Left kidney (tissue), 2 donors: ENCODE data around the gene TCIRG1. TPM values are rescaled to one million over a fixed set of nuclear protein-coding genes. Genes with fewer than 3 reads are reported as not detected.

Experiments used
- DNase-seq: peaks from one replicate; pipeline ENCODE4 v3.0.0-alpha.2; 2013
- polyA plus RNA-seq: library from polyadenylated mRNA; unstranded; fragments of 120-200 nt; gene quantifications from one replicate; pipeline ENCODE4 v1.2.1, GENCODE V29; 2013; ENCODE audit not compliant: insufficient read length

Gene TCIRG1
- polyA plus RNA-seq, 1 donor = 16.7 TPM

DNA sequence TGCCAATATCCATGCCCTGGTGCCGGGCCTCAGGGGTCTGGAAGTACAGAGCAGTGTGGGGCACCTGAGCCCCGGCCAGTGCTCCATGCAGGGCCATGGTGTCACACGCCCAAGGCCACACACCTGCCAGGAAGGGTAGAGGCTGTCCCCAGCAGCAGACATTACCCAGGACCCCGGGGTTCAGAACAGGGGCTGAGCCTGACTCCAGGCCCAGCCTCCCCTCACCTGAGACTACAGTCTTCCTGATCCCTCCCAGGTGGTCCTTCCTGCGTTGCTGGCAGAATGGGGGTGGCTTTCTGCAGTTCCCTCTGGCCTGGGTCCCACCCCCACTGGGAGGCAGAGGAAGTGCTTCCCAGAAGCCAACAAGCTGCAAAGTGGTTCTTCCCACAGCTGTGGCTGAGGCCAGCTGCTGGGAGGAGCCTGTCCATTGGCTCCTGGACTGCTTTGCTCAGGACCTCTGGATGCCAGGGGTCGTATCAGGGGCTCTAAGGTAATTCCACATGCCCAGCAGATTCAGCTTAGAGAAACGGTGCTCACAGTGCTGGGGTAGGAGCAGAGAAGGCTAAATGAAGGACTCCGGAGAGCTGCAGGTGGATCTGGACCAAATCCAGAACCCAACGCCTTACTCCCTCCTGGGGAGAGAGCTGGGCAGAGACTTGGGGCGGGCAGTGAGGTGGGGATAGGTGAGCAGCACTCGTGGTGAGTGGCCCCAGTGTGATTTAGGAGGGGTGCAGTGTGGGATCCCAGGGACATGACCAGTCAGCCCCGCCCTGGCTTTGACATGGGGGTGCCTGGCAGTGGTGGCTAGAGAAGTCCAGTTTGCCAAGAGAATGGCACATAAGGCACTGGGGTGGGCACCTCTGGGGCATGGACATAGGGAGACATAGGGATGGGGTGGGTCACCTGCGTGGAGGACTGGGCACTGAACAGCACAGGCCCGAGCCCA, 12.6 kb downstream of the TCIRG1 start:
- no peak for DNase-seq

DNA sequence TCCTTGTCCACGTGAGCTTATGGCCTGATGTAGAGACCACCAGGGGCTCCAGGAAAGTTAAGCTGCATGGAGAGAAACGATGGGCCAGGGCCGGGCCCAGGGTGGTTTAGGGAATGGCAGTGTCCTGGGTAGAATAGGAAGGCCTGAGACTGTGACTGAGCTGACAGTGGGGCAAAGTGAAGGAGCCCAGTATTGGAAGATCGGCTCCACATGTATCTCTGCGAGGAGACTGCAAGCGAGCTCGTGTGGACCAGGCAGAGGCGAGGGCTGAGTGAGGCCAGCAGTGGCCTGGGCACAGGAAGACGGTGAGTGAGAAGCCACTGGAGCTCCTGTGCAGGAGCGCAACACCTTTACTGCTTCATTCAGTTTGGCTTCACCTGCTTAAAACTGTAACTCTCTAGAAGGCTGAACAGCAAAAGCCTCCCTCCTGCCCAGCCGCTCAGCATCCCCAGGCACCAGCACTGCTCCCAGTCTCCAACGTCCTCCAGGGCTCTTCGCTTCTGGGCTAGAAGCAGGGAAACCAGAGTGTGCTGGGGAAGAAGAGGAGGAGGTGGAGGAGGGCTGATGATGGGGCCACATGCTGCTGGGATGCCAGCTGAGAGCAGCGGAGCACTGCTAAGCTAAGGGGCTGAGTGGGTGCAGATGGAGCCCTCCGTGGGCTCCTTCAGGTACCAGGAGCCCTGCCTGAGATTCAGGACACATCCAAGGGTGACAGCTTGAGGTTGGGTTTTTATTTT, 13.5 kb downstream of the TCIRG1 start:
- DNase-seq = no peak

DNA sequence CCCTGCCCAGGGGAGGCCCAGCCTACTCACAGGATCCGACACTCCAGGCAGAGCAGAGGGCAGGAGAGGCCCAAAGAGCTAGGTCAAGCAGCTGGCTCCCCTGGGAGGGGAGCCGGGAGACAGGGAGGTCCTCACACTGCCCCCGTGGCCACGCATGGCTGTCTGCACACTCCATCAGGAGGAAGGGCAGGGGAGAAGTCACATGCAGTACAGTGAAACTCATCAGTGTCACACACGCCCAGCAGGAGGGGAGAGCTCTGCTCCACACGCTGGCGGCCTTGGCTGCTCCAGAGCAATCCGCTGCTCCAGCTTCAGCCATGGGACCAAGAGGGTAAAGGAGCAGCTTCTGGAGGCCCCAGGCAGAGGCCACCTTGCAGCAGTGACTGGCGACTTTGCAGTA, 14.3 kb downstream of the TCIRG1 start:
- DNase-seq = no peak

DNA sequence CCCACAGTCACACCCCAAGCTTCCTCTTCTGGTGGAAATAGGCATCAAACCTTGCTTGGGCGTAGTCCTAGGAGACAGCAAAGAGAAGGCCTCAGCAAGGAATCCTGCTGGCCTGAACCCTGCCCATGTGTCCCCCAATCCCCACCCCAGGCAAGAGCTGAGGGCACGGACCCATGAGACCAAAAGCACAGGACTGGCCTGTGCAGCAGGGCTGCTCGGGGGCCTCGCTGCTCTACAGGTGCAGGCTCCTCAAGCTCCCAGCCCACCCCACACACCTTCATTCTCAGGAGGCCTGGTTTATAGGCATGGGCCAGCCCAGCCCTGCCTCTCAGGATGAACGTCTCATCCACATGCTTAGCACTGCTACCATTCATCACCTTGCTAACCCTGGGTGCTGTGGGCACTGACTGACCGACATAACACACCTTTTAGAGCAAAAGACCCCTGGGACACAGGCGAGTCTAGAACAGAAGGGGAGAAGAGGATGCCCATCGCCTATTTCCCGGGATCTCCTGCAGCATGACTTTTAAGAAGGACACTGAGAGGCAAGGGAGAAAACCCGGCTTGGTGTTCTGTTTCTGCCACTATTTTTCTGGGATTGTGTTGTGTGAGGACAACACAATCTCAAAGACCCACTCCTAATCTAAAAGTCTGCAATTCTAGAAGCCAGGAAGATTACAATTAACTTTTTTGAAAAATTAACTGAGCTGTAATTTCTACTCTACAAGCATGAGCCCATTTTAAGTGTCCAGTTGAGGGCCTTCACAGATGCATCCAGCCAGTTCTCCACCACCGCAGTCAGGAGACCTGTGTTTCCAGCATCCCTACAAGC, 15.4 kb downstream of the TCIRG1 start:
- DNase-seq = no peak

DNA sequence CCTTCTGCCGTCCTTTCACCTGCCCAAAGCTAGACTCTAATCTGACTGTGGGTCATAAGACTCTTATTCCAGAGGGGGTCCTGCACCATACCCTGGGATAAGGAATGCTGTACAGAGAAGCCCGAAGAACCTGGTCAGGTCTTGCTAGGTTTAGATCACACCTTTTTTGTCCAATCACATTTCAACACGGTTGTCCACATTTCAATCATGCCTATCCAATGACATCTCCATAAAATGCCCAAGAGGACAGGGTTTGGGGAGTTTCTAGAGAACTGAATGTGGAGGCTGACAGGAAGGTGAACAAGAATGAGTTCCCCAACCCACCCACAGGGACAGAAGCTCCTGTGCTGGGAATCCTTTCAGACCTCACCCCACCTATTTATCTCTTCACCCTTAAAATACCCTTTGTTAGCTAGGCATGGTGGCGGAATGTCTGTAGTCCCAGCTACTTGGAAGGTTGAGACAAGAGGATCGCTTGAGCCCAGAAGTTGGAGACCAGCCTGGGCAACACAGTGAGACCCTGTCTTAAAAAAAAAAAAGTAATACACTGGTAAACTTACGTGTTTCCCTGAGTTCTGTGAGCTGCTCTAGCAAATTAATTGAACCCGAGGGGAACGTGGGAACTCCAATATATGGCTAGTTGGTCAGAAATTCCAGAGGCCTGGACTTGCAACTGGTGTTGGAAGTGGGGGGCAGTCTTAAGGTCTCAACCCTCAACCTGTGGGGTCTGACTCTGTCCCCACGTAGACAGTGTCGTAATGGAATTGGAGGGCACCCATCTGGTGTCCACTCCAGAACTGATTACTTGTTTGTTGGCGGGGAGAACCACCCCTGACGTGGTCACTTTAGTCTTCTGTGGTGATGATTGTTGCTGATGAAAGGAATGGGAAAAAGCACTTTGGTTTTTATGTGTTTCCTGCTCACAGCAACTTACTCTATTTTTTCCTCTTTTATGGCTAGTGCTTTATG, 17.8 kb downstream of the TCIRG1 start:
- no peak for DNase-seq

DNA sequence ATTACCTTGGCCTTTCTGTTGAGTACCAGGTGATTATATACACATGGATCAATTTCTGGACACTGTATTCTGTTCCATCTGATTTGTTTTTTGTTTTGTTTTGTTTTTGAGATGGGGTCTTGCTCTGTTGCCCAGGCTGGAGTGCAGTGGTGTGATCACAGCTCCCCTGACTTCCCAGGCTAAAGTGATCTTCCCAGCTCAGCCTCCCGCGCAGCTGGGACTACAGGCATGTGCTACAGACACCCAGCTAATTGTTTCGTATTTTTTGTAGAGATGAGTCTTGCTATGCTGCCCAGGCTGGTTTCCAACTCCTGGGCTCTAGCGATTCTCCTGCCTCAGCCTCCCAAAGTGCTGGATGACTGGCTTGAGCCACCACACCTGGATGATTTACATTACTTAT, 19.0 kb downstream of the TCIRG1 start:
- DNase-seq = no peak

DNA sequence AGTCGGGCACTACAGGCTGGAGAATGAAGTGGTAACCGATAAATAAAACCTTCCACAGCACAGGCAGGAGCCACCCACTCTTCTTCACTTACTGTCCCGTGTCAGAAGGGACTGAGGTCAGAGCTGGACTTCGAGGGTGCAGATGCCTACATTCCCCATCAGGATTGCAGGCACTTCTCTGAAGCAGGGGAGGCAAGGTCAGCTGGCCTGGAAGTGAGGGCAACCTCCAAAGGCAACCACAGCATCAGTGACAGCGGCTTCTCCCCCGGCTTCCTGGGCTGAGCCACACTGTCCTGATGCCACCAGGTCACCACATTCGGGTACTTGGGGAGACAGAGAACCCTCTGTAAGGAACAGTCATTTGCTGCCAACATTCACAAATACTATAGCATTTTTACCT, 22.7 kb downstream of the TCIRG1 start:
- DNase-seq = no peak

DNA sequence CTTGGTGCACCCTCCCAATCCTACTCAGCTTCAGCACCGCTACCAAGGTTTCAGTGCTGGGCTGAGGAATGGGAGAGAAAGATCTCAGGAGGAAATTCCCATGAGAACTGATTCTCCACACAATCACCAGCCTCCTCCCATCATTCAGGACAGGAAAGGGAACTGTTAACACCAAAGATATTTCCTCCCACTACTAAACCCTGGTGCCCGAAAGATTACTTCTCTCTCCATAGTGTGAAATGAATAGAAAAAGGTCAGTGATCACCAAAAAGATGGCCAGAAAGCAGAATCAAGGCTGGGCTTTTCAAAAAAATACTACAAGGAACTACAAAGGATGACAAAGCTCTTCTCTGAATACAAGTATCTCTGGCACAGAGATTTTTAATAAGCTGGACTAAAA, 26.1 kb downstream of the TCIRG1 start:
- DNase-seq = no peak

DNA sequence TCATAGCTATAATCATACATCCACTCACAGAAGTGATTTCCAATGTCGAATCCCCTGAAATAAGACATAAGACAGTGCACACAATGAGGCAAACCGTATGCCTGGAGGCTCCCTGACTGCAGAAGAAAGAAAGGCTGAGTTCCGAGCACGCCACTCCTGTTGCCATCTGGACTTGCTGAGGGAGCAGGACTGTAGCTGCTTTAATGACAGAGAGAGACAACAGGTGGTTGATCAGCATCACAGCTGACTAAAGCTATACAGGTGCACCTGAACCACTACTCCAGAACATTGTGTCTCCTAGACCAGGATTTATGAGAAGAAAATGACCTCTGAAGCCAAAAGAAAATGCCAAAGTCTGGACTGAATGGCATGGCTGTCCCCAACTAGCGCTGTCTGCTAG, 27.0 kb downstream of the TCIRG1 start:
- DNase-seq = no peak

DNA sequence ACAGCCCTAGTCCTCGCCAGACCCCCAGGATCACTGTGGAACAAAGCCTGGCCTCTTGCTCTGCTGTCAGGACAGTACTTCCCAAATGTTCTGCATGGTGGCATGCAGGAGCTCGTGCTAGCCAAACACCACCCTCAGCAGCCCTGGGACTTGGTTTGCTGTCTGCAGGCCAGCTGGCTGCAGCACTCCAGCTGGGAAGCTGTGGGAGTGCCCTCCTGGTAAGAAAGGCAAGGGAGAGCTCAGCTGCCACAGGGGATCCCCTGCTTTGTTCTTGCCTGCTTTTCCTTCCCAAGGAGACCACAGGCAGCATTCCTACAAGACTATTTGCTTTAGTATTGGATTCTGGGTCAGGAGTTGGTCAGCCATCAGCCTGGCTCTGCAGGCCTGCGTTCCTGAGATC, 27.9 kb downstream of the TCIRG1 start:
- no peak for DNase-seq

DNA sequence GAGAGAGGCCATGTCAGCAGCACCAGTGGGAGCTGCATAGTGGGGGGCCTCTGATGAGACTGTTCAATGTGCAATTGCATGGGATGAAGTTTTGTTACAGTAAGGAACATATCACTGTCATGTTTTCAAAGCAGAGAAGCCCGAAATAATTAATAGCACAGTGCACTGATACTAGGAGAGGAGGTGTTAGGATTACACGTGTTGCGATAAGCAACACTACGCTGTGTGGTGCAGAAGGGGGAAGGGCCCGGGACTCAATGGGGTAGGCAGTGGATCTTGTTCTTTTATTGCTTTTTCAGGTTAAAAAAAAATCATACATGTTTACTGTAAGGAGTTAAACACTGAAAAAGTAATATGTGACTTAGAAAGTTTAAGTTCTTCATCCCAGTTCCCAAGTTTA, 29.2 kb downstream of the TCIRG1 start:
- DNase-seq = no peak

DNA sequence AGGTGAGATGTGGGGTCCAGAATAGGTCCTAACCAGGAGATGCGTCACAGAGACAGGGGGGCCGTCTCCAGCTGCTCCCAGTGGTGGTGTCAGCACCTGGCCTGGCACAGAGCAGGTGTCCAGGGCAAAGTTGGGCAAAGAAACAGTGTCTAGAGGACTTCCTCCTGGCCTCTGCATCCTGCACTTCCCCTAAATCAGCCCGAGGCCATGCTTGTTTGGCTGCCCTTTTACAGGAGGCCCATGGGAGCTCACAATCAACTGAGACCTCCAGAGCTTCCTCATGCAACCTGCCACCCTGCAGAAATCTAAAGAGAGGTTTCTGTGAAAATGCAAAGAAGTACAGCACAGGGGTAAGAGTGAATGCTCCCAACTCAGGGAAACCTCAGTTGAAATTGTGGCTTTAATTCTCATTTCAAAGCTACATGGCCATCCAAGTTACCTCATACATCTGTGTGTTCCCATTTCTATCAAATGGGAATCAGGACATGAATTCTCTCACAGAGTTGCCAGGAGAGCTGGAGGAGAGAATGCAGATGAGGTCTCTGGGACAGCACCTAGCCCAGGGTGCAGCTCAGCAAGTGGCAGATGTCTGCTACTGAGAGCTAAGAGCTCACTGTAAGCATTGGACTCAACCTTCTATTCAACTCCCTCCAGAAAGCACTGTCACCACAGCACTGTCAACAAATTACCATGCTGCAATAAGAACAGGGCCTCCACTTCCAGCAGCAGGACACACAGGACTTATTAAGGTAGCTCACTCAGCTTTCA, 32.6 kb downstream of the TCIRG1 start:
- DNase-seq = no peak

DNA sequence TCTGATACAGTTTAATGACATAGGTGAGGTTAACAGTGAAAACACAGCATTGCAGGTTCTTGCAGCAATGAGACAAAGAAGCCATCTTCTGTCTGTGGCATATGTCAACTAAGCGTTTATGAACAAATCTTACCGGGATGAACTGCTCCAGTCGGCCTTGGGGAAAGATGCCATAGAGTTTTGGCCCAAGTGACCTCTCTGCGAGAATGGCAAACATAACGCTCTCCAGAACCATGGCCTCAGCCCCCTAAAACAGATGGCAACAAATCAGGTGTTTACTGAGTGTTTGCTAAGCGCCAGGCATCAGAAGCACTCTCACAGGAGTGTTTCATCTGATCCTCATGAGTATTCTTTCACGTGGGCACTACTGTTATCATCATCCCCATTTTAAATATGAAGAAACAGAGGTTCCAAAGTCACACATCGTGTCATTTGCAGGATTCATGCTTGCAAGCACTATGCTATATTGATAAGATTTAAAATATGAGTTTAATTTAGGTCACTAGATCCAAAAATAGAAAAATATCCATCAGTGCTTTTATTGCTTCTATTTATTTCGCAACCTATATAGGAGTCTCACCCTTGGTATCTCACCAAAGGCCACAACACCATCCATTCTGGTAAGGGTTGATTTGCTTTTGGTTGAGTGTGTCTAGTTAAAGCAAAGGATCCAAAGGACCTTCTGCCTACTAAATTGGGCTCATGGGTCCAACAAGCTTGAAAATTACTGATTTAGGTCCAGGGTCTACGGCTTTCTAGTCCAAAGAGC, 35.9 kb downstream of the TCIRG1 start:
- no peak for DNase-seq

DNA sequence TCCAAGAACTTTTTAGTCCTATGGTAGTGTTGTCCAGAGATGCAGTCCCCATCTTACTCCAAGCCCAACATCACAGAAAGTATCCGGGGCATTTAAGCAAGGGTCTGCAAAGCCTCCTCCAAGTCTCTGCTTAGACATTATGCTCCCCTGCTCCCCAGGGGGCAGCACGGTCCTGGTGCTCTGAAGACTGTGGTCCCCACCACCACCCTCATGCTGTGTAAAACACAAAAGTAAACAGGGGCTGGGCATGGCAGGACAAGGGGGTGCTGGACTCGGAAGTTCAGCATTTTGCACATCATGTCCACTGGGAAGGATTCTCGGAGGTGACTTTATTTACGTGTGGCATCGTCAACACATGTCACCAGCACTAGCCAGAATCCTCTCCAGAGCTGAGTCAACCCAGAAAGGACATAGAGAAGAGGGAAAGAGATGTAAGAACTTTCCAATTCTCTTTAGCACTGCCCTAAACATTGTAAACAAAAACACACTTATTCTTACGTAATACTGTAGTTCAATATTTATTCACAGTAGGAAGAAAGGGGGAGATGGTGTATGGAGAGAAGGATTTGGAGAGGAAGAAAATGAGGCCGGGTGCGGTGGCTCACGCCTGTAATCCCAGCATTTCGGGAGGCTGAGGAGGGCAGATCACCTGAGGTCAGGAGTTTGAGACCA, 37.7 kb downstream of the TCIRG1 start:
- DNase-seq = no peak

DNA sequence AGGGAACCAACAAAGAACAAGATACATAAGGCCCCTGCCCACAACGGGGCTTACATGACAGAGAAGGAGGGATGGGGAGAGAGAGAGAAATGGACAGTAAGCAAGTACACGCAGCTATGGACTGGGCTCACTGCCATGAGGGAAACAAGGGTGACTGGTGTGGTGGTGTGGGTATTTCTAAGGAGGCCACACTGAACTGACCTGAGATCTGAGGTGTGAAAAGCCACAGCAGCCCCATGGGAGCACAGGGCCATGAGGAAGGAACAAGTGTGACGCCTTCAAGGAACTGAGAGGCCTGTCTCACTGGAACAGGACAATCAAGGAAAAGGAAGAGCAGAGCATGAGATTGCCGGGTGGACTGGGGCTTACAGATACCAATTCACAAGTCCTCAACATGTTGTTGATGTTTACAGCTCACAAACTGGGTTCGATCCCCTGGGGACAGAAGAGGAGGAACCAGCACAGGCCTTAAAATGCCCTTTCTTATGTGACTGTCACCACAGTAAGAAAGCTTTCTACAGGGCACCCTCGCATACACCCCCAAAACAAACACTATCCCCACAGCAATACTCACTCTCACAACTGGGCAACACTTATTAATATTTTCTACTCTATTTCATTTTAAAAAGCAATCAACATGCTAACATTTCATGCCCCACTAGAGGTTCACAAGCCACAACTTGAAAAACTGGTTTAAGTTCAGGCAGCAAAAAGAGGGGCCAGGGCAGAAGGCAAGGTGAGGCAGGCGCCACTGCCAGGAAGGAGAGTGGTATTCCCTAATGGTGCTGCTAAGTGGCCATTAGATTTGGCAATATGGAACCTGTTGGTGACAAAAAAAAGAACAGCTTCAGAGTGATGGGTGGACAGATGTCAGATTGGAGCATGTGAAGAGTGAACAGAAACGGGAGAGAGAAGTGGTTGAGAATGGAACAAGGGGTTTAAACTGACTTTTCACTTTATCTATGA, 39.1 kb downstream of the TCIRG1 start:
- no peak for DNase-seq

DNA sequence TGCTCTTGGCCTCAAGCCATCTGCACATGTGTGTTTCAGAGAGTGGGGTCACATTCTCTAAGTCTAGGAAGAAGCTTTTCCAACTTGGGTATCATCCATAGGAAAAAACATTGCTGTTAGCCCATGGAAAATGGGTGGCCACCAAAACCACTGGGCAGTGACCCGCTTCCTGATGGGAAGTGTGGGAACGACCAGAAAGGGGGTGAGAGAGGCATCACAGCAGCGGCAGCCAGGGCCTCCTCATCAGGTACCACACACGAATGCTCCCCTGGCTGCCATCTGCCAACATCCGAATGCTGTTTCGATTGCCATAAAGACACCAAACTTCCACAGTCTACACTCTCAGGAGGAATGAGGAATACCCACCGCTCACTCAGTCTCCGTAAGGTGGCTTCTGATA, 42.0 kb downstream of the TCIRG1 start:
- DNase-seq = no peak

DNA sequence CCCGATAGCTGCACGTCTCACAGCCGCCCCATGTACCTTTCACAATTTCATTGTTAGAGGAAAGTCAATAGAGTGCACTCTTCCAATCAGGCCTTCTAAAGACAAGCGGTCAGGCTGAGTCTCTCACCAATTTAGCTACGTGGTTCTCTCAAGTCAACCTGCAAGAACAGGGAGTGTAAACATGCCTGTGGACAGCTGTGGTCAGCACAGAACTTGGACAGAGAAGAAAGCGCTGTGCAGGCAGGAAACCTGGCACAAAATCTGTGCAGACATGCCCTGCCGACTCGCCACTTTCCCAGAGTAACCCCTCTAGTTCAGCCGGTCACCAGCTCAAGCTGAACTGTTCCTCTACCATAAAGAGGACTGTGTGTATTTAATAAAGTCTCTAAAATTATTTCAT, 42.9 kb downstream of the TCIRG1 start:
- DNase-seq = no peak

DNA sequence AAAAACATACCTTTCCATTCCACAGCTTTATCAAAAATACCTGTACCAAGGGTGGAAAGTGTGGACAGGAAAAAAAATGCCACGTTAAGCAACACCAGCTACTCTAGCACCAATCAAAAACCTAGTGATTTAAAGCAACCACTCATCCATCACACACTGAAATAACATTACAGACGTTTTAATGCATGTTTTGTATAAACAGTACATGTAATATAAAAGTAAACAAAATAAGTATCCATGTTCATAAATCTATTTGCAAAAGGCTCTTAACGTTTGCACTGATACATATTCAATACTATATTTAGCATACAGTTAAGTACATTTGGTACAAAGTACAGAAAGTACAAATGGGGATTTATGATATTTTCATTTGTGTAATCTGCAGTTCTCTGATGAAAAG, 43.7 kb downstream of the TCIRG1 start:
- no peak for DNase-seq
